HG03139 (cell line): ENCODE results near the gene ACOXL.

Experiments used
- ATAC-seq: cut with Tn5 transposase; IDR thresholded peaks from one replicate; pipeline ENCODE4 v1.9.1; 2021; ENCODE audit not compliant: unreplicated experiment

ACOXL gene

GRCh38 chr2:111120253-111121027, 388.1 kb downstream of the ACOXL start, which contains the start of gene BCL2L11:
TSS of gene BCL2L11 (plus strand) at chr2:111120914. CDS start at chr2:111123746, 2,832 bp downstream.
- peak; percentile 51 for ATAC-seq

- ATAC-seq, result no peak
Measured at GRCh38 chr2:111121028-111121827, 388.9 kb downstream of the ACOXL start.

GRCh38 chr2:111121828-111122630, 389.7 kb downstream of the ACOXL start:
- peak; percentile 36 for ATAC-seq

GRCh38 chr2:111122631-111123421, 390.5 kb downstream of the ACOXL start:
- ATAC-seq, result no peak

DNA sequence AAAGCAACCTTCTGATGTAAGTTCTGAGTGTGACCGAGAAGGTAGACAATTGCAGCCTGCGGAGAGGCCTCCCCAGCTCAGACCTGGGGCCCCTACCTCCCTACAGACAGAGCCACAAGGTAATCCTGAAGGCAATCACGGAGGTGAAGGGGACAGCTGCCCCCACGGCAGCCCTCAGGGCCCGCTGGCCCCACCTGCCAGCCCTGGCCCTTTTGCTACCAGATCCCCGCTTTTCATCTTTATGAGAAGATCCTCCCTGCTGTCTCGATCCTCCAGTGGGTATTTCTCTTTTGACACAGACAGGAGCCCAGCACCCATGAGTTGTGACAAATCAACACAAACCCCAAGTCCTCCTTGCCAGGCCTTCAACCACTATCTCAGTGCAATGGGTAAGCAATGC, 391.4 kb downstream of the ACOXL start:
- no peak for ATAC-seq

DNA sequence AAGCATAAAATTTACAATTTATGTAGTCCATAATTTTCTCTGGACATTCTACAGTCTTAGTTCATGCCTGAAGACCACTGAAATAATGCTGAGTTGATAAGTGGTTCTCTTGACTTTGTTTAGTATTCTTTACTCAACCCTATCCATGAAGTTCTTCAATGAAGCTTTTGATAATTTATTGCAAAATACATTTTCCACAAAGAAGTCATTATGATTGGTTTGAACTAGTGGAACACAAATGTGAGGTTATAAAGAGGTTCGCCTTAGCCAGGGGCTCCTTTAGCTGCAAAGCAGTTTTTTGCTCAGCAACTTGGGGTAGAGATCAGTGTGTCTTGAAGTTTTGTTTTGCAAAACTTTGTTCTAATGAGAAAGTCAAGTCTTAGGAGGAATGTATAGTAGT, 394.2 kb downstream of the ACOXL start:
- no peak for ATAC-seq

DNA sequence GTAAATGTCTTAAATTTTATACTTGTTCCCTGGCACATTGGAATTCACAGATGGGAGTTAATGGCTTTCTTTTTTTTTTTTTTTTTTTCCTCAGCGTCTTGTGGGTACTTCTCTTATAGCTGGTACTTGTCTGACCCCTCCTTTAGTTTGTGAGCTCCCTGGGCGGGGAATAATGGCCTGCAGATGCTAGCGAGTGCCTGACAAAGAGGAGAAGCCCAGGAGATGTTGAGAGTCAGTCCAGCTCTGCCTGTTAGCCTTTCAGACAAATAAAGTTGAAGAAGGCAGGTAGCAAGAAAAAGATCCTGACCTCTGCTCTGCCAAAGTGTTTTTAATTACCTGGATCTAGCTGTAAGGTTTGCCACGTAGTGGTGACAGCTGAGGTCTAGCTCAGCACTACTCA, 395.0 kb downstream of the ACOXL start:
- no peak for ATAC-seq

- no peak for ATAC-seq
Measured at GRCh38 chr2:111128096-111128495, 395.7 kb downstream of the ACOXL start.

GRCh38 chr2:111133603-111134002, 401.2 kb downstream of the ACOXL start:
- no peak for ATAC-seq

GRCh38 chr2:111134055-111134454, 401.7 kb downstream of the ACOXL start:
- ATAC-seq, result no peak

DNA sequence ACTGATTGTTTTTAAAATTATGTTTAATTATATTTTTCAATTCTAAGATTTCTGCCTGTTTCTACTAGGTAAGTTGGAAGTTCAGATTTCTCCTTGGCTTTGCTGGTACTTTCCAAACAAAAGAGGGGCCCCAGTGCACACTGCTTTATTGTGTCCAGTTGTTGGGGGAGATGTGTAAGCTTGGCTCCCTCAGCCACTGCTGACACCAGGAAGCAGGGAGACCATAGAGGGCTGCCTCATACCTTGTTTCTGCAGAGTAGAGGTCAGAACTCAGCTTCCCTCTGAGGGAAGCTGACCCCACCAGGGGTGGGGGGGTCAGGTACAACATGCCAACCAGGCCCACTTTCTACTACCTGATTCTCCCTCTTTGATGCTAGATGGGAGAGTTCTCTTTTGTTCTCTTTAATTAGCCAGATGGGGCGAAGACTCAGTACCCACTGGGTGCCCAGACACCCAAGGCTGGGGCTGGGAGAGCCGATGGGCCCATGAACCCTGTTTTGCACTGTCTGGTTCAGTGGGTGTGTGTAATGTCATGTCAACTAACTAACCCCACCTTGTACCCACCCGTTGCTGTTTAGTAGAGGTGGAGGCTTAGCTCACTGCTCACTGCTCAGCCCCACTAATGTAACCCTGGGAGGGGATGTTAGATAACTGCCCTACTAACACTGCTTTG, 403.0 kb downstream of the ACOXL start:
- ATAC-seq, result no peak

GRCh38 chr2:111135910-111136297, 403.5 kb downstream of the ACOXL start:
- no peak for ATAC-seq

GRCh38 chr2:111138839-111139238, 406.5 kb downstream of the ACOXL start:
- no peak for ATAC-seq

- no peak for ATAC-seq
Measured at GRCh38 chr2:111139637-111140317, 407.4 kb downstream of the ACOXL start.

DNA sequence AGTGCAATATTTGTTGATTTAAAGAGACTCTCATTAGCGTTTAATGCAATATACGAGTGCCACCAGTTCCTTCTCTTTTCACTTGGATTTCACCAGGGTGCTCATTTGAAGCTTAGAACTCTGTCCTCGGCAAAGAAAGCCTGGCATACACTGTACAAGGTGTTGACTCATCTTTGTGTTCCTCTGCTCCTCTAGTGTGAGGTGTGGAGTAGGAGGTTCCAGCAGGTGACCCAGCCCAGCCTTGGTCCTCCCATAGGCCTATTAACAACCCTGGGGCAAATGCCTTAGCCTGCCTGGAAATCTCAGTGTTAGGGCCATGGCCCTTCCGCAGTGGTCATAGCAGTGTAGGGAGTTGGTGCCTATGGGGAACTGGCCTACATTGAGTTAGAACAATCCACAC, 408.4 kb downstream of the ACOXL start:
- ATAC-seq, result no peak

DNA sequence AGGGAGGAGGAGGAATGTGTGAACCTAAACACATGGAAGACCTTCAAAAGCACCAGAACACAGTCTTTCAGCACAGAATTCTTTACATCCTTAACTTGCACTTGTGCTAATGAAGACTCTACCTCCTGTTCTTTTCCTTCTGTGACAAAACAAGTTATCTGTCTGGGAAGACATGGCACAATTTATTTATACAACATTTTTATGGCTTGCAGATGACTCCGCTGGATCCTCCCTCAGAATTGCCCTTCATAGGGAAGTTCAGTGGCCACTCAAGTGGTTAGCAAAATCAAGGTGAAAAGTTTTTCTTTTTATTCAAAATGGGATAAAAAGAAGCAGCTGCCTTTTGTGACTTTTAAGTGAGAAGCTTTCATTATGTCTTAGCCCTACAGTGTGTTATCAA, 409.7 kb downstream of the ACOXL start:
- no peak for ATAC-seq

DNA sequence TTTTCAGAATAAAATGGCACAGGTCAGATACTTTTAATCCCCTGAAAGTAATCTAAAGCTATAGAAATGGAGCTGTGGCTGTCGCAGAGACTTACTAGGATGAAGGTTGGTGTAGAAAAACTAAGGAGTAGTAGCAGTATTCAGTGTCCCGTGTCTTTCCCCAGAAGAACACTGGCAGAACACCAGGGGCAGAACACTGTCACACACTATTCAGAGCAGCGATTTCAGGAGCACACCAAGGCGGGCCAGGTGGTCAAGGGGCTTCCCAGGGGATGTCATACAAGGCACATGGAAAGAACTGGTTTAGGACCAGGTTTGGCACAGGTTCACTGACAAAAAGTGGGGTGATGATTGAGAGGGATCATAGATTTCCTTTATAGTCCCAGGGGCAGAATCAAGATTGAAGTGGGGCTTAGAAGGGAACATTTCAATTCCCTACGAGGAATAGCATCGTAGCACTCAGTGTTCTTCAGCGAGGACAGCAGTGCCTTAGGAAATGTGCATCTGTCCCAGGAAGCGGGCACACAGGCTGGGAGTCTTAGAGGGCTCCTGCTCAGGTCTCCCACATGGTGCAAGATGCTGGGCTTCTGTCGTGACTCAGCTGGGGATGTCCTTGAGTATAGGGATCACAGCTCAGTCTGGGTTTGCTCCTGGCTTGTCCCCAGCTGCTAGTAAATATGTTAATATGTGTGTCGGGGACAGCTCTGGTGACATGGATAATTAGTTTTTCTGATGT, 410.9 kb downstream of the ACOXL start:
- ATAC-seq, result no peak

DNA sequence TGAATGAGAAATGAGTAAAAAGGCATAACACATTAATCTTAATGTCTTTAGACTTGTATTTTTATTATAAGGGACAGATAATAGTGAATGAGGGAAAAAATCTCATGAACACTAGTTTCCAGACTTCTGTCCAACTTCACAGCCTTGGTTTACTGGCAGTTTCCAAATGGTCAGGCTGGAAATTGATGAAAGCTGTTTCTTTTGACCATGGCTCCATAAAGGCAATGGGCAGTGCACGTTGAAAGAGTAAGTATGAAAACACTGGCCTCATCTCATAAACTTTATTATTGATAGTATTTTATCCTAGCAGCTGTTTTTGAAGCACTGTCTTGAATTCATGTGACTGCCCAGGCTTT, 411.4 kb downstream of the ACOXL start:
- no peak for ATAC-seq
